ENCODE data around the gene SHROOM2. TPM values are rescaled to one million over a fixed set of nuclear protein-coding genes. Genes with fewer than 3 reads are reported as not detected.
"Not testable (repeated sequence)": the region's sequence is repeated elsewhere in the genome, so short reads cannot be mapped to it uniquely, and the experiment has no call there.

Gene SHROOM2
- total and polyA plus RNA-seq, 4 donors, result 0.28 to 2.5 (median 1.2) TPM

GRCh38 chrX:9855561-9856283, 69.5 kb downstream of the SHROOM2 start:
- ATAC-seq (ENCODE audit: low FRiP score) (no peak), DNase-seq (no peak)
- WGBS, 2 donors, result 48 to 61% methylated on average over 14 of the region's 14 CpGs

GRCh38 chrX:9856588-9856987, 70.4 kb downstream of the SHROOM2 start:
- no peak overlapping the region for H3K4me3 ChIP-seq (ENCODE audit: low read length in 2 of 2)
- DNase-seq (no peak), ATAC-seq (ENCODE audit: low FRiP score) (no peak)
- H3K27me3 ChIP-seq (ENCODE audit: control insufficient read depth in 1 of 2, insufficient read depth in 2 of 2, low read length in 1 of 2), result no peaks in the 10 kb centered on the region
- H3K27ac ChIP-seq (ENCODE audit: low read depth in 1 of 2, low read length in 2 of 2), result no peak overlapping the region
- no peaks in the 10 kb centered on the region for H3K36me3 ChIP-seq (ENCODE audit: control insufficient read depth in 1 of 2, insufficient read depth in 2 of 2, low read length in 1 of 2)
- H3K4me1 ChIP-seq (ENCODE audit: control insufficient read depth in 1 of 2, insufficient read depth in 2 of 2, low read length in 2 of 2), result no peaks in the 10 kb centered on the region
- 80 to 95% methylated on average over 9 of the region's 9 CpGs for WGBS, 2 donors
- intact Hi-C loops (cut with DNase I), result no loop called here
- H3K9me3 ChIP-seq (ENCODE audit: control insufficient read depth, low read length), result no peaks in the 10 kb centered on the region

More at GRCh38 chrX:9855561-9856283, 69.5 kb downstream of the SHROOM2 start:
- Histone ChIP-seq H3K27ac (ENCODE audit: low read depth in 1 of 2, low read length in 2 of 2) (no peak overlapping the region), H3K27me3 (ENCODE audit: control insufficient read depth in 1 of 2, insufficient read depth in 2 of 2, low read length in 1 of 2) (no peaks in the 10 kb centered on the region), H3K4me1 (ENCODE audit: control insufficient read depth in 1 of 2, insufficient read depth in 2 of 2, low read length in 2 of 2) (no peaks in the 10 kb centered on the region), H3K4me3 (ENCODE audit: low read length in 2 of 2) (no peak overlapping the region), H3K36me3 (ENCODE audit: control insufficient read depth in 1 of 2, insufficient read depth in 2 of 2, low read length in 1 of 2) (no peaks in the 10 kb centered on the region), H3K9me3 (ENCODE audit: control insufficient read depth, low read length) (no peaks in the 10 kb centered on the region)
- intact Hi-C loops (cut with DNase I), result no loop called here

GRCh38 chrX:9857575-9858474, 71.6 kb downstream of the SHROOM2 start:
- WGBS, 2 donors, result 86 to 95% methylated on average over 21 of the region's 21 CpGs
- Histone ChIP-seq H3K27ac (ENCODE audit: low read depth in 1 of 2, low read length in 2 of 2) (no peak overlapping the region), H3K4me1 (ENCODE audit: control insufficient read depth in 1 of 2, insufficient read depth in 2 of 2, low read length in 2 of 2) (no peaks in the 10 kb centered on the region), H3K27me3 (ENCODE audit: control insufficient read depth in 1 of 2, insufficient read depth in 2 of 2, low read length in 1 of 2) (no peaks in the 10 kb centered on the region), H3K9me3 (ENCODE audit: control insufficient read depth, low read length) (no peaks in the 10 kb centered on the region), H3K4me3 (ENCODE audit: low read length in 2 of 2) (no peak overlapping the region), H3K36me3 (ENCODE audit: control insufficient read depth in 1 of 2, insufficient read depth in 2 of 2, low read length in 1 of 2) (no peaks in the 10 kb centered on the region)
- intact Hi-C loops (cut with DNase I), result no loop called here
- ATAC-seq (ENCODE audit: low FRiP score) (no peak), DNase-seq (no peak)

- H3K27ac ChIP-seq (ENCODE audit: low read depth in 1 of 2, low read length in 2 of 2); H3K4me3 ChIP-seq (ENCODE audit: low read length in 2 of 2); H3K27me3 ChIP-seq (ENCODE audit: control insufficient read depth in 1 of 2, insufficient read depth in 2 of 2, low read length in 1 of 2); H3K4me1 ChIP-seq (ENCODE audit: control insufficient read depth in 1 of 2, insufficient read depth in 2 of 2, low read length in 2 of 2); intact Hi-C loops (cut with DNase I); H3K36me3 ChIP-seq (ENCODE audit: control insufficient read depth in 1 of 2, insufficient read depth in 2 of 2, low read length in 1 of 2); DNase-seq; ATAC-seq (ENCODE audit: low FRiP score); H3K9me3 ChIP-seq (ENCODE audit: control insufficient read depth, low read length): not testable (repeated sequence)
- 89 to 94% methylated on average over 11 of the region's 11 CpGs for WGBS, 2 donors
Measured at GRCh38 chrX:9858684-9859083, 72.5 kb downstream of the SHROOM2 start.

- Histone ChIP-seq H3K4me3 (ENCODE audit: low read length in 2 of 2) (no peak overlapping the region), H3K9me3 (ENCODE audit: control insufficient read depth, low read length) (no peaks in the 10 kb centered on the region), H3K36me3 (ENCODE audit: control insufficient read depth in 1 of 2, insufficient read depth in 2 of 2, low read length in 1 of 2) (no peaks in the 10 kb centered on the region), H3K27me3 (ENCODE audit: control insufficient read depth in 1 of 2, insufficient read depth in 2 of 2, low read length in 1 of 2) (no peaks in the 10 kb centered on the region), H3K4me1 (ENCODE audit: control insufficient read depth in 1 of 2, insufficient read depth in 2 of 2, low read length in 2 of 2) (no peaks in the 10 kb centered on the region), H3K27ac (ENCODE audit: low read depth in 1 of 2, low read length in 2 of 2) (no peak overlapping the region)
- no peak for DNase-seq
- no peak for ATAC-seq (ENCODE audit: low FRiP score)
- intact Hi-C loops (cut with DNase I), result no loop called here
- 70 to 86% methylated on average over 14 of the region's 14 CpGs for WGBS, 2 donors
Measured at GRCh38 chrX:9859711-9860555, 73.7 kb downstream of the SHROOM2 start.

GRCh38 chrX:9860826-9861225, 74.6 kb downstream of the SHROOM2 start:
- H3K27ac ChIP-seq (ENCODE audit: low read depth in 1 of 2, low read length in 2 of 2), result no peak overlapping the region
- H3K27me3 ChIP-seq (ENCODE audit: control insufficient read depth in 1 of 2, insufficient read depth in 2 of 2, low read length in 1 of 2), result no peaks in the 10 kb centered on the region
- no peak overlapping the region for H3K4me3 ChIP-seq (ENCODE audit: low read length in 2 of 2)
- DNase-seq, result no peak
- H3K36me3 ChIP-seq (ENCODE audit: control insufficient read depth in 1 of 2, insufficient read depth in 2 of 2, low read length in 1 of 2), result no peaks in the 10 kb centered on the region
- H3K9me3 ChIP-seq (ENCODE audit: control insufficient read depth, low read length), result no peaks in the 10 kb centered on the region
- no peaks in the 10 kb centered on the region for H3K4me1 ChIP-seq (ENCODE audit: control insufficient read depth in 1 of 2, insufficient read depth in 2 of 2, low read length in 2 of 2)
- no peak for ATAC-seq (ENCODE audit: low FRiP score)
- 95 to 97% methylated on average over 1 of the region's 1 CpG for WGBS, 2 donors
- intact Hi-C loops (cut with DNase I), result no loop called here

GRCh38 chrX:9861711-9862110, 75.5 kb downstream of the SHROOM2 start:
- no peak overlapping the region for H3K4me3 ChIP-seq (ENCODE audit: low read length in 2 of 2)
- 87 to 88% methylated on average over 9 of the region's 9 CpGs for WGBS, 2 donors

GRCh38 chrX:9862525-9862924, 76.3 kb downstream of the SHROOM2 start:
- H3K27ac ChIP-seq (ENCODE audit: low read depth in 1 of 2, low read length in 2 of 2), result no peak overlapping the region
- WGBS, 2 donors, result 84 to 94% methylated on average over 11 of the region's 11 CpGs
- ATAC-seq (ENCODE audit: low FRiP score), result no peak

More at GRCh38 chrX:9861711-9862110, 75.5 kb downstream of the SHROOM2 start:
- no peak overlapping the region for H3K27ac ChIP-seq (ENCODE audit: low read depth in 1 of 2, low read length in 2 of 2)
- ATAC-seq (ENCODE audit: low FRiP score) (no peak), DNase-seq (no peak)
- no peaks in the 10 kb centered on the region for H3K36me3 ChIP-seq (ENCODE audit: control insufficient read depth in 1 of 2, insufficient read depth in 2 of 2, low read length in 1 of 2)
- H3K4me1 ChIP-seq (ENCODE audit: control insufficient read depth in 1 of 2, insufficient read depth in 2 of 2, low read length in 2 of 2), result no peaks in the 10 kb centered on the region
- no peaks in the 10 kb centered on the region for H3K9me3 ChIP-seq (ENCODE audit: control insufficient read depth, low read length)
- intact Hi-C loops (cut with DNase I), result no loop called here
- no peaks in the 10 kb centered on the region for H3K27me3 ChIP-seq (ENCODE audit: control insufficient read depth in 1 of 2, insufficient read depth in 2 of 2, low read length in 1 of 2)

More at GRCh38 chrX:9862525-9862924, 76.3 kb downstream of the SHROOM2 start:
- DNase-seq, result no peak
- intact Hi-C loops (cut with DNase I), result no loop called here
- no peaks in the 10 kb centered on the region for H3K4me1 ChIP-seq (ENCODE audit: control insufficient read depth in 1 of 2, insufficient read depth in 2 of 2, low read length in 2 of 2)
- H3K9me3 ChIP-seq (ENCODE audit: control insufficient read depth, low read length), result no peaks in the 10 kb centered on the region
- H3K4me3 ChIP-seq (ENCODE audit: low read length in 2 of 2), result no peak overlapping the region
- H3K36me3 ChIP-seq (ENCODE audit: control insufficient read depth in 1 of 2, insufficient read depth in 2 of 2, low read length in 1 of 2), result no peaks in the 10 kb centered on the region
- H3K27me3 ChIP-seq (ENCODE audit: control insufficient read depth in 1 of 2, insufficient read depth in 2 of 2, low read length in 1 of 2), result no peaks in the 10 kb centered on the region
